ENCODE data around the gene RAB9A. TPM values are rescaled to one million over a fixed set of nuclear protein-coding genes. Genes with fewer than 3 reads are reported as not detected.

The RAB9A gene
- total RNA-seq, 1 donor from 2014 or later, result 31.7 TPM

DNA sequence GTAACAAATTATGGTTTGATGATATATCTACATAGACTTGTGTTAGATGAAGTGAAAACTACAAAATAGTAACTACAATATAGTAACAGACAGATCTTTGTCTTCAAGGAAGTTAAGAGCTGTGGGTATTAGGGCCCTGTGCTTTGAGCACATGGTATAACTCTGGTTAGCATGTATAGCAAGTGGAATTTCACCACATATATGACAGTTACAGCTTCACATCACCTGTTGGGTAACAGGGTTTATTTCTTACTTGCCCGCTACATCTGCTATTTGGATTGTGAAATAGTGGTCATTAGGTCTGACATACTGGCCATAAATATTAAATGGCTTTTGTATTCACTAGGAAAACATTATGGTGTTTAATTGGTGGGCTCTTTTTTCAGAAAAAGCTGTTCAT is 65.8 kb downstream of the RAB9A start:
- no peak for ATAC-seq
- intact Hi-C loops (cut with DNase I), result no loop called here
- Histone ChIP-seq H3K27ac (no peak overlapping the region), H3K9me3 (no peaks in the 10 kb centered on the region), H3K4me1 (no peaks in the 10 kb centered on the region), H3K4me3 (no peak overlapping the region), H3K27me3 (no peaks in the 10 kb centered on the region), H3K36me3 (peaks cover 12% of the 10 kb centered on the region)
- no peak for DNase-seq
- TF ChIP-seq CTCF (IDR thresholded peaks at IDR 0.05), result no peak

GRCh38 chrX:13755254-13755653 is 66.3 kb downstream of the RAB9A start:
- Histone ChIP-seq H3K4me3 (no peak overlapping the region), H3K36me3 (peaks cover 12% of the 10 kb centered on the region), H3K9me3 (no peaks in the 10 kb centered on the region), H3K4me1 (no peaks in the 10 kb centered on the region), H3K27ac (no peak overlapping the region), H3K27me3 (no peaks in the 10 kb centered on the region)
- intact Hi-C loops (cut with DNase I), result no loop called here
- no peak for ATAC-seq
- no peak for TF ChIP-seq CTCF (IDR thresholded peaks at IDR 0.05)
- no peak for DNase-seq

- intact Hi-C loops (cut with DNase I), result no loop called here
These were observed 67.5 kb downstream of the RAB9A start for GRCh38 chrX:13756381-13756780.

DNA sequence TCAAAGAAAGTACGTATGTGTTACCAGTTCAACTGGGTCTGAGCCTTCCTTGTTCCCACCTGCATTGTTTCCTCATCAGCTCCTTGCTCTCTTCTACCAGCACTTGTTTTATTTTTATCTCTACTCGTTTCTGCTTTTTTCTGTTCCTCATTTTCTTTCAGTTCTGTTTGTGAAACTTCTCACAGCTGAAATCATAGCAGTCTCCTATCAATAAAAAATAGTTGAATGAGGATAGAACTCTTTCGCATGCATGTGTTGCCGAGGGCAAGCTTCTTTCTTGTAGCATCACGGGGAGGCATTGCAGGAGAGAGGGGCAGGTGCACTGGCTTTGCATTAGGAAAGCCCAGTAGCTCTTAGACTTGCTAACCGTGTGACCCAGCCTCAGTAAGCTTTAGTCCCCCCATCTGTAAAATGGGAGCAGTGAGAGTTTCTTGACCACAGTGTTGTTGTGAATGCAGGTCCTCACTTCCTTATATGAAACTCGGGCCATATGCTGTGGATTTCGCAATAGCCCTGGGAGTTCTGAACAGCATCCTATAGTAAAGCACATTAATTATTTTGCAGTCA is 70.3 kb downstream of the RAB9A start:
- ATAC-seq (no peak), DNase-seq (no peak)
- intact Hi-C loops (cut with DNase I), result no loop called here
- H3K9me3 ChIP-seq, result no peaks in the 10 kb centered on the region
- no peak overlapping the region for H3K27ac ChIP-seq
- H3K36me3 ChIP-seq, result peaks cover 12% of the 10 kb centered on the region
- no peak overlapping the region for H3K4me3 ChIP-seq
- no peak for TF ChIP-seq CTCF (IDR thresholded peaks at IDR 0.05)
- peaks cover 9% of the 10 kb centered on the region for H3K4me1 ChIP-seq
- no peaks in the 10 kb centered on the region for H3K27me3 ChIP-seq

More at GRCh38 chrX:13756381-13756780, 67.5 kb downstream of the RAB9A start:
- Histone ChIP-seq H3K9me3 (no peaks in the 10 kb centered on the region), H3K27me3 (no peaks in the 10 kb centered on the region), H3K4me1 (no peaks in the 10 kb centered on the region), H3K27ac (no peak overlapping the region), H3K4me3 (no peak overlapping the region), H3K36me3 (peaks cover 12% of the 10 kb centered on the region)
- ATAC-seq (no peak), DNase-seq (no peak)
- no peak for TF ChIP-seq CTCF (IDR thresholded peaks at IDR 0.05)

Other genes starting within 250 kb of the RAB9A start
- 10.1 TPM for gene EGFL6, start 119.5 kb upstream of the RAB9A start, total RNA-seq
- gene TCEANC, start 36.0 kb upstream of the RAB9A start, total RNA-seq, result 6.4 TPM
- 16.6 TPM for gene TRAPPC2, start 45.5 kb downstream of the RAB9A start, total RNA-seq
- gene OFD1, start 45.6 kb downstream of the RAB9A start, total RNA-seq, result 36.5 TPM
- 37.1 TPM for gene GPM6B, start 128.0 kb downstream of the RAB9A start, total RNA-seq